ENCODE results near the gene TMEM243.

Gene TMEM243

DNA sequence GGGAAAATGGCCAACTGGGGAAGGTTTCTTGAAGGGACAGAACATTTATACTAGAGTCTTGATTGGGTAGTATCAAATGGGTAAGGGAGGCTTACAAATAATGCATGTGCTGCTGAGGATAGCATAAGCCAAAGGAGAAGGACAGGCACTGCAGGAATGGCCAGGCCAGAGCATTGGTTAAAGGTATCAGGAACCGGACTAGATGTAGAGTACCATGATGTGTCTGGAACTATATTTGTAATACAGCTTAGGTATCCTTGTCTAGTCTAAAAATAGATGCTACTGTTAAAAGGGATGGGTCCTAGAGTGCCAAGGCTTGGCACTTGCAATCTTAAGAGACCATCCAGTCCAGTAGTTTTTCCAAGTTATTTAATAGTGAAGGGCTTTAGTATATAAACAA lies 20.3 kb downstream of the TMEM243 start:
- TF ChIP-seq ZFX (IDR thresholded peaks at IDR 0.05) = no peak
- TF ChIP-seq, protein P1, sequence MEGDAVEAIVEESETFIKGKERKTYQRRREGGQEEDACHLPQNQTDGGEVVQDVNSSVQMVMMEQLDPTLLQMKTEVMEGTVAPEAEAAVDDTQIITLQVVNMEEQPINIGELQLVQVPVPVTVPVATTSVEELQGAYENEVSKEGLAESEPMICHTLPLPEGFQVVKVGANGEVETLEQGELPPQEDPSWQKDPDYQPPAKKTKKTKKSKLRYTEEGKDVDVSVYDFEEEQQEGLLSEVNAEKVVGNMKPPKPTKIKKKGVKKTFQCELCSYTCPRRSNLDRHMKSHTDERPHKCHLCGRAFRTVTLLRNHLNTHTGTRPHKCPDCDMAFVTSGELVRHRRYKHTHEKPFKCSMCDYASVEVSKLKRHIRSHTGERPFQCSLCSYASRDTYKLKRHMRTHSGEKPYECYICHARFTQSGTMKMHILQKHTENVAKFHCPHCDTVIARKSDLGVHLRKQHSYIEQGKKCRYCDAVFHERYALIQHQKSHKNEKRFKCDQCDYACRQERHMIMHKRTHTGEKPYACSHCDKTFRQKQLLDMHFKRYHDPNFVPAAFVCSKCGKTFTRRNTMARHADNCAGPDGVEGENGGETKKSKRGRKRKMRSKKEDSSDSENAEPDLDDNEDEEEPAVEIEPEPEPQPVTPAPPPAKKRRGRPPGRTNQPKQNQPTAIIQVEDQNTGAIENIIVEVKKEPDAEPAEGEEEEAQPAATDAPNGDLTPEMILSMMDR (conservative IDR thresholded peaks at IDR 0.05) = no peak
- no peak overlapping the region for H3K27ac ChIP-seq

DNA sequence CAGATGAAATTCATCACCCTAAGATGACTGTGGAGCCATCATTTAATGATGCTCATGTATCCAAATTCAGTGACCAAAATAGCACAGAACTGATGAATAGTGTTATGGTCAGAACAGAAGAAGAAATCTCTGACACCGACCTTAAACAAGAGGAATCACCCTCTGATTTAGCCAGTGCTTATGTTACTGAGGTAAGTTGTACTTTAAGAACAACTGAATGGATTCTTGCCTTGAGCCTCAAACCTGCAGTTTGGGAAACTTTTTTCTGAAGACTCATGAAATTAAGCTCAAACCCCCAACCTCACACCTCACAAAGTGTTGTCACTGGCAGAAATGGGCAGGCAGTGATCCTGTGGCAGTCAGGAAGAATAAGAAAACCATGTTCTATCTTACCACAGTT lies 25.6 kb downstream of the TMEM243 start:
- no peak overlapping the region for H3K27ac ChIP-seq

DNA sequence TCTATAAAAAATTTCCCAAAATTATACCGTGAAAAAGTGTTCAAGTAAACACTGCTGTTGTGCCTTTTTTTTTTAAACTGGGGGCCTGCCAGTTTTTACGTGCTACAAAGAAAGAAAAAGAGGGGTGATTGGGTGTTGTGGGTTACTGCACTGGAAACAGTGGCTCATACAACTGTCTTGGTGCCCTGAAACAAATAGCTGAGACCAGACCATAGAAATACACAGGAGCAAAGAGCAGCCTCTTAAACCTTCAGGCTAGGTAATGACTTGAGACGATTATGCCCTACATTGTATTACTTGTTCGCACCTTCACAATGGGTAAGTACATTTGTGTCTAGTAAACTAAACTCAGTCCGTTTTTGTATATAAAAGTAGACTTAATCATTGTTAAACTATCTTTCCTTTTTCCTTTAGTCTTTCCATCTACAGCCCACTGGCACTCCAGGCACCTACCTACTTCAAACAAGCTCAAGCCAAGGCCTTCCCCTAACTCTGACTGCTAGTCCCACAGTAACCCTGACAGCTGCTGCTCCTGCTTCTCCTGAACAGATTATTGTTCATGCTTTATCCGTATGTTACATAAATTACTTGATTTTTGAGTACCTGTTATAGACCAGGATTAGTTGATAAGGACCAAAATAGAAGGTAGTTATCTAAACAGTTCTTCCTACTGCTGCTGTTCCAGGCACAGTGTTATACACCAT lies 26.6 kb downstream of the TMEM243 start:
- no peak overlapping the region for H3K27ac ChIP-seq
- TF ChIP-seq, protein P1 (conservative IDR thresholded peaks at IDR 0.05) = no peak
- TF ChIP-seq ZFX (IDR thresholded peaks at IDR 0.05) = no peak

More for the DNA sequence above, 25.6 kb downstream of the TMEM243 start:
- TF ChIP-seq, protein P1 (conservative IDR thresholded peaks at IDR 0.05) = no peak
- no peak for TF ChIP-seq ZFX (IDR thresholded peaks at IDR 0.05)

DNA sequence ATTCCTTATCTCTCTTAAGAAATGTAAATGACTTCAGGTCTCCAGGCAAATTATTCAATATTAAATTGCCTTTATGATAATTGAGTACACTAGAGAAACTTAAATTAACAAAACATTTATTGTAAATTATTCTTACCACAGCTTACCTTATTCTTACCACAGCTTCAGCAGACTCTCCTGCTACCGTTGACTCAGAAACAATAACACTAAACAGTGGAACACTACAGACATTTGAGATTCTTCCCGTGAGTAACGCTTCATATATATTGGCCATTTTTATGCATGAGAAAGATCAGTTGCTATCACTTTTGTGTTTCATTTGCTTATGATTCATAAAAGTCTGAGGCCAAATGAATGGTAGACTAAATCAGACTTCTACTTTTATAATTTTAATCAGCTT lies 28.7 kb downstream of the TMEM243 start:
- H3K27ac ChIP-seq = no peak overlapping the region
- TF ChIP-seq, protein P1 (conservative IDR thresholded peaks at IDR 0.05) = no peak
- TF ChIP-seq ZFX (IDR thresholded peaks at IDR 0.05) = no peak

DNA sequence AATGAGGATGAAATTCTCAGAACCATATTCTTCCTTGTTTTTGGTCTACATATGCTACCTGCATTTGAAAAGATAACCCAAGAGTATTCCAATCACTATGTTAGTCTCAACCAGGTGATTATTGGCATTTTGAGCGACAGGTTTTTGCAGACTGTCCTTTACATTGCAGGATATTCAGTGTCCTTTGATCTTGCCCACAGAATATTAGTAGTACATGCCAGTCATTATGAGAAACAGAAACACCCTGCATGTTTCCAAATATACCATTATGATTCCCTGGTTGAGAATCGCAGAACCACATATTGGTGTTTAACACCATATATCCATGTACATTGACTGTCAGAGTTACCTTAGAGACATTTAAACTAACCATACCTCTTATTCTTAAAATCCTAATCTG lies 30.6 kb downstream of the TMEM243 start:
- no peak overlapping the region for H3K27ac ChIP-seq
- no peak for TF ChIP-seq ZFX (IDR thresholded peaks at IDR 0.05)
- TF ChIP-seq, protein P1 (conservative IDR thresholded peaks at IDR 0.05) = no peak

DNA sequence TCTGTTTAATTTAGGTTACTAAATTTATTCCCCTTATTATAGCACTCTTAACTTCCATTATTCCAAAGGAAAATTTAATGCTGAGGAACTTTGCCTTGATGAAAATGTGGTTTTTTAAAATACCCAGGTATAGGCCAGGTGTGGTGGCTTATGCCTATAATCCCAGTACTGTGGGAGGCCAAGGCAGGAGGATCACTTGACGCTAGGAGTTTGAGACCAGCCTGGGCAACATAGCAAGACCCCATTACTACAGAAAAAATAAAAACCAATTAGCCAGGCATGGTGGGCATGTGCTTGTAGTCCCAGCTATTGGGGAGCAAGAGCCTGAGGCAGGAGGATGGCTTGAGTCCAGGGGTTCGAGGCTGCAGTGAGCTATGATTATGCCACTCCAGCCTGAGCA lies 32.4 kb downstream of the TMEM243 start:
- H3K27ac ChIP-seq = no peak overlapping the region
- TF ChIP-seq, protein P1 (conservative IDR thresholded peaks at IDR 0.05) = no peak
- TF ChIP-seq ZFX (IDR thresholded peaks at IDR 0.05) = no peak

DNA sequence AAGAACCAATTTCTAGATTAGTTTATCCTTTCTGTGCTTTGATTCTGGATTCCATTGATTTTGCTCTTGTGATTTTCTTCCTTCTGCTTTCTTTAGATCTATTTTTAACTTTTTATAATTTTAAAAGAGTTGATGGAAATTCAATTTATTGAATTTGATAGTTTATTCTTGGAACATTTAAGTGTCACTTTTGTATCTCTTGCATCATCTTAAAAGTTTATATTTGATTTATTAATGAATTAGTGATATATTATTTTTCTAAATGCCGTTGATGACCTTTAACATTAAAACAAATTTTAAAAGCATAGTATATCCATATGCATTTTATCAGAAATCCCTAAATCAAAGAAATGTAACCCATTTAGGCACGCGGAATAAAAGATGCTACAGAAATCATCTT lies 40.4 kb downstream of the TMEM243 start:
- H3K27ac ChIP-seq = no peak overlapping the region
- TF ChIP-seq, protein P1 (conservative IDR thresholded peaks at IDR 0.05) = no peak
- no peak for TF ChIP-seq ZFX (IDR thresholded peaks at IDR 0.05)

Measured in C4-2B (cell line).